ENCODE measurements around the gene SERINC2. TPM values are rescaled to one million over a fixed set of nuclear protein-coding genes. Genes with fewer than 3 reads are reported as not detected.

The SERINC2 gene
- total and polyA plus RNA-seq, 2 of the 8 experiments (the other 6 are each of a cell fraction or from before 2014, with no cell fraction given), result 31.4 to 60.0 TPM

DNA sequence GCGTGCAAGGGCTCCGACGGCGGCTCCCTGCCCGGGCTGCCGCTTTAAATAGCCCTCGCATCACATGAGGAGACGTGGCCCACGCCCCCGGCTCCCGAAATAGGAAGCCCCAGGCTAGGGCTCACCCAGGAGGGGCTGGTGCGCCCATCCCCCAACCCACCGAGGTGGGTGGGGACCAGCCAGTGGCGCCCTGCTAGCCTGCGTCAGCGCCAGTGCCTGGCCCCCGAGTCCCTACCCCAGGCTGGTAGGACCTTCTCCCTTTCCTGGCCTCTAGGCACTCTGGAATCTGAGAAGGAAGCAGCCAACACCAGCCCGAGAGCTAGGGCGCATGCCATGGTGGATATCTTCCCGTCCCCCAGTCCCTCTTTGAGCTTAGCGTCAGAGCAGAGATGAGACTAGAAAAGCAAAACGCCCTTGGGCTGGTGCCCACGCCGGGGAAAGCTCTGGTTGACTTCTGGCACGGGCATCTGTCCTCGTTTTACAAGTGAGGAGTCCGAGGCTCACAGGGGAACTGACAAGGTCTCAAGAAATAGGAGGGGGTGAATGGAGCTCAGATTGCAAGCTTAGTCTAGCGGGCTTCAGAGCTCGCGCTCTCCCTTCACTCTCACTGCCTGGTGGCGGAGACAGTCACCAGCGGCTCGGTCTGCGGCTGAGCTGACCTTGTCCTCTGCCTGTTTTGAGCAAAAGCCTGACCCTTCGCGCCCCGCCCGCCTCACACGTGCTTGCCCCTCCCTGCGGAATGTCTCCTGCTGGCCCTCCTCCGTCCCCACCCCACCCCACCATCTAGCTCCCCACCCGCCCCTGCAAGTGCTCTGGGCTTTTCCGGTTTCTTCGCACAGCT lies 39.7 kb upstream of the SERINC2 start, which contains the start of gene FABP3 (continued):
- TF ChIP-seq HDAC2 (IDR thresholded peaks at IDR 0.05; ENCODE audit: borderline replicate concordance in 1 of 2, low read depth in 2 of 2, low read length in 2 of 2) (peak in 1 of 2 experiments; percentile 53; a peak in 2 of 4 replicates), POLR2A (IDR thresholded peaks at IDR 0.05; ENCODE audit: control extremely low read depth in 1 of 2, low read depth in 2 of 2, low read length in 2 of 2) (peak; percentile 74 to 96), KDM1A (IDR thresholded peaks at IDR 0.05; ENCODE audit: borderline replicate concordance, low read length) (no peak), TCF12 (IDR thresholded peaks at IDR 0.05; ENCODE audit: low read depth, low read length) (0 out of 2 replicates have a peak, but pooled peaks have one; percentile 61), YY1 (IDR thresholded peaks at IDR 0.05; ENCODE audit: low read depth, low read length) (0 out of 2 replicates have a peak, but pooled peaks have one; percentile 28), HDAC6 (IDR thresholded peaks at IDR 0.05; ENCODE audit: low read depth, low read length) (no peak), POLR2AphosphoS5 (IDR thresholded peaks at IDR 0.05; ENCODE audit: low read depth, low read length) (peak; percentile 94), NRF1 (IDR thresholded peaks at IDR 0.05; ENCODE audit: low read depth, low read length) (no peak), TBP (IDR thresholded peaks at IDR 0.05; ENCODE audit: low read depth, low read length) (peak; percentile 73), ASH2L (IDR thresholded peaks at IDR 0.05; ENCODE audit: low read length) (peak; percentile 85), SIN3A (conservative IDR thresholded peaks at IDR 0.05 in 1 of 2, IDR thresholded peaks at IDR 0.05 in 1 of 2; ENCODE audit: low read depth in 1 of 2, low read length in 2 of 2) (peak; percentile 29 to 81; a peak in 1 of 4 replicates), SRF (IDR thresholded peaks at IDR 0.05; ENCODE audit: low read depth, low read length) (no peak), EGR1 (IDR thresholded peaks at IDR 0.05; ENCODE audit: borderline replicate concordance, low read depth, low read length) (no peak; the same call in 1 of the 2 replicates), TEAD4 (IDR thresholded peaks at IDR 0.05; ENCODE audit: low read depth, low read length) (peak; percentile 98), TAF7 (optimal IDR thresholded peaks at IDR 0.05; ENCODE audit: borderline replicate concordance, low read depth, low read length) (peak; percentile 16), FOSL1 (IDR thresholded peaks at IDR 0.05; ENCODE audit: insufficient read depth, low read depth, low read length) (no peak), KDM4A (IDR thresholded peaks at IDR 0.05; ENCODE audit: low read depth, low read length, severe bottlenecking) (peak; percentile 66), CBX5 (IDR thresholded peaks at IDR 0.05; ENCODE audit: low read depth, low read length) (no peak)
- TF ChIP-seq, protein P1, sequence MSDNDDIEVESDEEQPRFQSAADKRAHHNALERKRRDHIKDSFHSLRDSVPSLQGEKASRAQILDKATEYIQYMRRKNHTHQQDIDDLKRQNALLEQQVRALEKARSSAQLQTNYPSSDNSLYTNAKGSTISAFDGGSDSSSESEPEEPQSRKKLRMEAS (IDR thresholded peaks at IDR 0.05), result peak; percentile 96
- TF ChIP-seq, protein P2, sequence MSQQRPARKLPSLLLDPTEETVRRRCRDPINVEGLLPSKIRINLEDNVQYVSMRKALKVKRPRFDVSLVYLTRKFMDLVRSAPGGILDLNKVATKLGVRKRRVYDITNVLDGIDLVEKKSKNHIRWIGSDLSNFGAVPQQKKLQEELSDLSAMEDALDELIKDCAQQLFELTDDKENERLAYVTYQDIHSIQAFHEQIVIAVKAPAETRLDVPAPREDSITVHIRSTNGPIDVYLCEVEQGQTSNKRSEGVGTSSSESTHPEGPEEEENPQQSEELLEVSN (IDR thresholded peaks at IDR 0.05), result peak; percentile 76
- TF ChIP-seq, protein P3, sequence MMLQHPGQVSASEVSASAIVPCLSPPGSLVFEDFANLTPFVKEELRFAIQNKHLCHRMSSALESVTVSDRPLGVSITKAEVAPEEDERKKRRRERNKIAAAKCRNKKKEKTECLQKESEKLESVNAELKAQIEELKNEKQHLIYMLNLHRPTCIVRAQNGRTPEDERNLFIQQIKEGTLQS (IDR thresholded peaks at IDR 0.05; ENCODE audit: insufficient read depth, low read depth, low read length), result no peak
